ENCODE measurements around the gene LRMDA. TPM values are rescaled to one million over a fixed set of nuclear protein-coding genes. Genes with fewer than 3 reads are reported as not detected.

The LRMDA gene
- total RNA-seq, 3 donors from 2014 or later, result 9.4 to 14.9 (median 10.3) TPM

GRCh38 chr10:75972491-75973276, 541.3 kb downstream of the LRMDA start:
- Histone ChIP-seq H3K4me1 (ENCODE audit: low read depth) (no peaks in the 10 kb centered on the region), H3K9me3 (no peaks in the 10 kb centered on the region), H3K4me3 (no peak overlapping the region), H3K36me3 (ENCODE audit: low read depth) (no peaks in the 10 kb centered on the region)
- TF ChIP-seq CTCF (IDR thresholded peaks at IDR 0.05), result no peak
- no peak for DNase-seq
- no peak for ATAC-seq
- intact Hi-C loops (cut with DNase I, micrococcal nuclease), result no loop called here

GRCh38 chr10:75974080-75974479, 542.7 kb downstream of the LRMDA start:
- Histone ChIP-seq H3K4me3 (no peak overlapping the region), H3K36me3 (ENCODE audit: low read depth) (no peaks in the 10 kb centered on the region), H3K4me1 (ENCODE audit: low read depth) (no peaks in the 10 kb centered on the region), H3K9me3 (no peaks in the 10 kb centered on the region)
- no peak for TF ChIP-seq CTCF (IDR thresholded peaks at IDR 0.05)
- intact Hi-C loops (cut with DNase I, micrococcal nuclease), result no loop called here
- ATAC-seq (no peak), DNase-seq (no peak)

- H3K4me1 ChIP-seq (ENCODE audit: low read depth), result no peaks in the 10 kb centered on the region
- ATAC-seq (no peak), DNase-seq (no peak)
- no peak for TF ChIP-seq CTCF (IDR thresholded peaks at IDR 0.05)
- H3K36me3 ChIP-seq (ENCODE audit: low read depth), result no peaks in the 10 kb centered on the region
- intact Hi-C loops (cut with DNase I, micrococcal nuclease), result no loop called here
- H3K9me3 ChIP-seq, result no peaks in the 10 kb centered on the region
- no peak overlapping the region for H3K4me3 ChIP-seq
These were observed 545.3 kb downstream of the LRMDA start for GRCh38 chr10:75976681-75977080.

GRCh38 chr10:75977139-75977538, 545.7 kb downstream of the LRMDA start:
- intact Hi-C loops (cut with DNase I, micrococcal nuclease), result no loop called here
- ATAC-seq, result no peak
- Histone ChIP-seq H3K9me3 (no peaks in the 10 kb centered on the region), H3K4me3 (no peak overlapping the region), H3K36me3 (ENCODE audit: low read depth) (no peaks in the 10 kb centered on the region), H3K4me1 (ENCODE audit: low read depth) (no peaks in the 10 kb centered on the region)
- DNase-seq, result no peak
- no peak for TF ChIP-seq CTCF (IDR thresholded peaks at IDR 0.05)

GRCh38 chr10:75978213-75978612, 546.8 kb downstream of the LRMDA start:
- DNase-seq (no peak), ATAC-seq (no peak)
- intact Hi-C loops (cut with DNase I, micrococcal nuclease), result no loop called here
- H3K4me3 ChIP-seq, result no peak overlapping the region
- H3K4me1 ChIP-seq (ENCODE audit: low read depth), result no peaks in the 10 kb centered on the region
- no peaks in the 10 kb centered on the region for H3K9me3 ChIP-seq
- no peak for TF ChIP-seq CTCF (IDR thresholded peaks at IDR 0.05)
- no peaks in the 10 kb centered on the region for H3K36me3 ChIP-seq (ENCODE audit: low read depth)

All from mucosa of descending colon (tissue), 3 donors.